Gastroesophageal sphincter (tissue), 4 donors: ENCODE measurements around the gene PSD4. TPM values are rescaled to one million over a fixed set of nuclear protein-coding genes. Genes with fewer than 3 reads are reported as not detected.
A peak's percentile ranks its signal among the peaks of the same experiment; 100 is the strongest.

Experiments
- ATAC-seq: fragments of 150-250 bp; one replicate; pipeline ENCODE4 v1.9.1; 2016; ENCODE audit warnings: mild to moderate bottlenecking, moderate library complexity
- H3K27ac ChIP-seq, 4 donors: fragments of 200-600 bp; sonication (generic) in 3 of 4; 1 replicate in 3 of 4; 2 replicates in 1 of 4; pipeline ENCODE4 v1.5.1; 2016 to 2019
- H3K27me3 ChIP-seq: fragments of 200-600 bp; sonication (generic); one replicate; pipeline ENCODE4 v1.5.1; 2019
- H3K36me3 ChIP-seq, 2 donors: fragments of 200-600 bp; sonication (generic); one replicate each; pipeline ENCODE4 v1.5.1; 2019; ENCODE audit warnings: control low read depth in 1 of 2
- H3K4me1 ChIP-seq, 3 donors: fragments of 200-600 bp; sonication (generic); 1 replicate in 2 of 3; 2 replicates in 1 of 3; pipeline ENCODE4 v1.5.1; 2016 to 2019; ENCODE audit warnings: control low read depth in 2 of 3
- H3K4me3 ChIP-seq, 2 donors: fragments of 200-600 bp; sonication (generic); one replicate each; pipeline ENCODE4 v1.5.1; 2019; ENCODE audit warnings: mild to moderate bottlenecking in 1 of 2, moderate library complexity in 1 of 2
- H3K9me3 ChIP-seq, 3 donors: fragments of 200-600 bp; sonication (generic); one replicate each; pipeline ENCODE4 v1.5.1; 2017 to 2019; ENCODE audit warnings: control low read depth in 2 of 3
- CTCF ChIP-seq, 4 experiments: fragments of 200-600 bp in 2 of 4; fragments of 450-650 bp in 2 of 4; sonication (generic) in 1 of 4; IDR thresholded peaks; one replicate each; pipeline ENCODE4 v1.5.1; 2017 to 2019; ENCODE audit warnings: antibody characterized with exemption in 4 of 4, mild to moderate bottlenecking in 2 of 4, moderate library complexity in 2 of 4
- EP300 ChIP-seq: sonication (generic); formaldehyde crosslinking; IDR thresholded peaks from one replicate; pipeline ENCODE4 v1.6.1; 2017; ENCODE audit warnings: antibody characterized with exemption, mild to moderate bottlenecking
- POLR2A ChIP-seq, 2 donors: fragments of 450-650 bp; IDR thresholded peaks; one replicate each; pipeline ENCODE4 v1.6.1; 2017; ENCODE audit warnings: antibody characterized with exemption in 2 of 2, mild to moderate bottlenecking in 2 of 2, moderate library complexity in 1 of 2
- POLR2AphosphoS5 ChIP-seq: sonication (generic); formaldehyde crosslinking; IDR thresholded peaks from one replicate; pipeline ENCODE4 v1.6.1; 2017; ENCODE audit warnings: antibody characterized with exemption
- WGBS, 2 donors: methylation state at CpG; one replicate each; pipeline ENCODE4 v1.1.5; 2018; ENCODE audit warnings: low coverage in 1 of 2; 5-methylcytosine and 5-hydroxymethylcytosine counted together
- total RNA-seq, 4 donors: library from RNA; depleted of rRNA; stranded (reverse); fragments of >200 nt; gene quantifications; one replicate each; pipeline ENCODE4 v1.1.0, GENCODE V29; 2016

The PSD4 gene
- total RNA-seq, 4 donors from 2014 or later, result 3.0 to 4.4 (median 3.6) TPM

GRCh38 chr2:113211226-113212105 is 37.7 kb downstream of the PSD4 start:
- ATAC-seq, result peak; percentile 59
- Histone ChIP-seq H3K9me3 (no peaks in the 10 kb centered on the region), H3K36me3 (no peaks in the 10 kb centered on the region), H3K4me3 (no peak overlapping the region), H3K27me3 (no peaks in the 10 kb centered on the region), H3K27ac (peak overlapping the region in 3 of 4 donors; percentile 64 to 73 (median 67)), H3K4me1 (peaks cover 0 to 45% (median 19%) of the 10 kb centered on the region in 3 donors)
- TF ChIP-seq EP300, result no peak
- WGBS, 2 donors, result 71 to 72% methylated on average over 8 to 11 of the region's 13 CpGs

- H3K27ac ChIP-seq, result peak overlapping the region in 3 of 4 donors; percentile 64 to 73 (median 67)
- H3K4me3 ChIP-seq, result peak overlapping the region in 1 of 2 donors; percentile 2
- H3K4me1 ChIP-seq, result peaks cover 0 to 50% (median 22%) of the 10 kb centered on the region in 3 donors
- ATAC-seq, result peak; percentile 54
- TF ChIP-seq EP300 (no peak), POLR2AphosphoS5 (no peak), CTCF (IDR thresholded peaks at IDR 0.05) (no peak), POLR2A (IDR thresholded peaks at IDR 0.05) (no peak)
- no peaks in the 10 kb centered on the region for H3K36me3 ChIP-seq
- no peaks in the 10 kb centered on the region for H3K27me3 ChIP-seq
- H3K9me3 ChIP-seq, result no peaks in the 10 kb centered on the region
- 0 to 19% methylated on average over 4 to 9 of the region's 26 CpGs for WGBS, 2 donors
These were observed 38.7 kb downstream of the PSD4 start for GRCh38 chr2:113212245-113213060.

GRCh38 chr2:113213061-113213930 is 39.5 kb downstream of the PSD4 start:
- Histone ChIP-seq H3K4me3 (no peak overlapping the region), H3K27me3 (no peaks in the 10 kb centered on the region), H3K36me3 (no peaks in the 10 kb centered on the region), H3K27ac (peak overlapping the region in 3 of 4 donors; percentile 64 to 73 (median 67)), H3K9me3 (no peaks in the 10 kb centered on the region), H3K4me1 (peaks cover 0 to 57% (median 28%) of the 10 kb centered on the region in 3 donors)
- TF ChIP-seq CTCF (IDR thresholded peaks at IDR 0.05), result no peak
- TF ChIP-seq EP300, result no peak
- no peak for TF ChIP-seq POLR2A (IDR thresholded peaks at IDR 0.05)
- no peak for TF ChIP-seq POLR2AphosphoS5
- ATAC-seq, result no peak
- WGBS, 2 donors, result 88 to 96% methylated on average over 6 to 11 of the region's 14 CpGs

- Histone ChIP-seq H3K27me3 (no peaks in the 10 kb centered on the region), H3K27ac (no peak overlapping the region), H3K36me3 (no peaks in the 10 kb centered on the region), H3K4me1 (peaks cover 0 to 56% (median 28%) of the 10 kb centered on the region in 3 donors), H3K9me3 (no peaks in the 10 kb centered on the region), H3K4me3 (no peak overlapping the region)
- ATAC-seq, result no peak
- no peak for TF ChIP-seq POLR2A (IDR thresholded peaks at IDR 0.05)
- no peak for TF ChIP-seq POLR2AphosphoS5
- TF ChIP-seq EP300, result no peak
- no peak for TF ChIP-seq CTCF (IDR thresholded peaks at IDR 0.05)
- 80 to 84% methylated on average over 4 of the region's 4 CpGs for WGBS, 2 donors
These were observed 40.4 kb downstream of the PSD4 start for GRCh38 chr2:113214141-113214540.
